HG03521 (cell line): ENCODE measurements around the gene PRRT3.

ENCODE experiments used
- ATAC-seq: cut with Tn5 transposase; IDR thresholded peaks from one replicate; pipeline ENCODE4 v1.9.1; 2021; ENCODE audit warnings: mild to moderate bottlenecking, moderate library complexity; ENCODE audit not compliant: unreplicated experiment

PRRT3 gene

DNA sequence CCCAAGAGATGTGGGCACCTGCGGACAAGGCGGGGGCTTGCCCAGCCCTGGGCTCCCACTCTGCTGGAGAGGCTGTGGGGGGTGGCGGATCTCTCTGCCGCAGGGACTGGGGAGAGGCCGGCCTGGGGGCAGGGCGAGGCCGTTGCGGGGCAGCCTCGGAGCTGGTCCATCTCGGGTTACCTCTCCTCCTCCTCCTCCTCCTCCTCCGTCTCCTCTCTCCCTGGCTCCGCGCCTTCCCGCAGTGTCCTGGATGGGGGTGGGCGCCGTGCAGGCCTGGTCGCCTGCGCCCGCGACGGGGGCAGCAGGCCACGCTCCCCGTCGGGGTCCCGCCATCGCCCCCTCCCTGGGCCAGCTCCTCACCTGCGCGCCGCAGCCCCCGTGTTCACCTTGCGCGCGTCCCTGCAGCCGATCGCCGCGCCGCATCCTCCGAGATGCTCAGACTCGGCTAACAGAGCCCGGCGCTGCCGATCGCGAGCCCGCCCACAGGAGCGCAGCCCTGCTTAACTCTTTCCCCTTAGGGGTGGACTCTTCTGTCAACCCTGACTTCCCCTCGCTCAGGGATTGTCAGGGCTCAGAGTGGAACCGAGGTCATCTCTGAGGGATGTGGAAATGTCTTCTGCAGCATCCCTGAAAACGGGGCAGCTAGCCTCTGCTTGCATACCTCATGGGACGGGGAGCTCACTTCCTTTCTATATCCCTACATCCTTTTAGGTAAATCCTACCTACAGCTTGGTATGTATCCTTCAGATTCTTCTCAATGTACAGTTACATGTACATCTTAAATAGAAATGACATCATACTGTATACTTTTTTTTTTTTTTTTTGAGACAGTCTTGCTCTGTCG lies at the start of gene PRRT3:
TSS of gene PRRT3 (minus strand) at position 447 of the 844 bp plus-strand sequence. CDS start 2,293 bp downstream, outside the sequence.
- peak; percentile 68 for ATAC-seq

DNA sequence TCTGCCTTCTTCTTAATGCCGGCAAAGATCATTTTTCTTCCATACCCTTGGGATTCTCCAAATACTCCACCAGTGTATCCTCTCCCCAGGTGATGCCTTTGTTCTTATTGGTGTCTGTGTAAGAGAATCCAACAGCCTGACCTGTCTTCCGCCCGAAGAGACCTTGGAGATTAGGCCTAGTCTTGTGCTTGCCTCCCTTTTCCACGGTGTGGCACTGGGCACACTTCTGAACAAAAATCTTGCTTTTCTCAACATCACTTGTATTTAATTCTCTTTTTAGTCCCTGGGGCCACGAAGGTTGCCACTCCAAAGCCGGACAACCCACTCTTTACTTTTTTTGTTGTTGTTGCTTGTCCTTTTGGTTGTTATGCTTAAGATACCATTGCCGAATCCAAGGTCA lies 48.5 kb upstream of the PRRT3 start:
- no peak for ATAC-seq

- ATAC-seq: no peak
Measured at GRCh38 chr3:9994086-9994844, 42.1 kb upstream of the PRRT3 start.

- ATAC-seq: peak; percentile 35
Measured at GRCh38 chr3:9986230-9986725, 34.1 kb upstream of the PRRT3 start.

DNA sequence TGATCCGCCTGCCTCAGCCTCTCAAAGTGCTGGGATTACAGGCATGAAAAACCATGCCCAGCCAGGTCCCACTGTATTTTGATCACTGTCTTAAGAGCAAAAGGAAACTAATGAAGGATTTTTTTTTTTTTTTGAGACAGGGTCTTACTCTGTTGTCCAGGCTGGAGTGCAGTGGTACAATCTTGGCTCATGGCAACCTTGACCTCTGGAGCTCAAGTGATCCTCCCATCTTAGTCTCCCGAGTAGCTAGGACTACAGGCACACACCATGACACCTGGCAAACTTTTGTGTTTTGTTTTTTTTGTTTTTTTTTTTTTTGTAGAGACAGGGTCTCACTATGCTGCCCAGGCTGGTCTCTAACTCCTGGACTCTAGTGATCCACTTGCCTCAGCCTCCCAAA lies 28.0 kb upstream of the PRRT3 start:
- no peak for ATAC-seq

GRCh38 chr3:9978710-9979305 lies 26.6 kb upstream of the PRRT3 start:
- no peak for ATAC-seq

- ATAC-seq: no peak
Measured at GRCh38 chr3:9976721-9977709, 24.8 kb upstream of the PRRT3 start.

GRCh38 chr3:9970020-9970652 lies 17.9 kb upstream of the PRRT3 start:
- no peak for ATAC-seq

- no peak for ATAC-seq
Measured at GRCh38 chr3:9969632-9970019, 17.4 kb upstream of the PRRT3 start.

- ATAC-seq: no peak
Measured at GRCh38 chr3:9966841-9967240, 14.6 kb upstream of the PRRT3 start.

- ATAC-seq: no peak
Measured at GRCh38 chr3:9965200-9965875, 13.1 kb upstream of the PRRT3 start.

GRCh38 chr3:9957214-9957613 lies 5.0 kb upstream of the PRRT3 start:
- no peak for ATAC-seq

- ATAC-seq: no peak
Measured at GRCh38 chr3:9955611-9956352, 3.6 kb upstream of the PRRT3 start.

DNA sequence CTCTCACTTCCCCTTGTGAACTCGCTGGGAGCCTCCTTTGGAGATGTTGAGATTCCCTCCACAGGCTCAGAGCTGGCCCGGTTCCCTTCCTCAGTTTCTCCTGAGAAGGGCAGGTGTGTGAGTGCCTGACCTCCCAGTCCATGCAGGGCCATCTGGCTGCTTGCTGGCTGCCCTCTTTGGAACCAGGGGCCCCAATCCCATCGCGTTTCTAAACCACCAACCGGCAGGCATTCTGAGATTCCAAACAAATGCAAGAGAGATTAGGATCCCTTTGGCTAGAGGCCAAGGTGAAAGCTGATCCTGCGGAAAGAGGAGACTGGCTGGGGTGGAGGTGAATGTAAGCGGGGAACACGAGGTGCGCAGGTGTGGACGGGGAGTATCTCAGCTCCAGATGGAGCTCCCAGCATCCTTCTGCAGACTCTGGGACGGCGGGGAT lies 2.9 kb upstream of the PRRT3 start:
- ATAC-seq: no peak

DNA sequence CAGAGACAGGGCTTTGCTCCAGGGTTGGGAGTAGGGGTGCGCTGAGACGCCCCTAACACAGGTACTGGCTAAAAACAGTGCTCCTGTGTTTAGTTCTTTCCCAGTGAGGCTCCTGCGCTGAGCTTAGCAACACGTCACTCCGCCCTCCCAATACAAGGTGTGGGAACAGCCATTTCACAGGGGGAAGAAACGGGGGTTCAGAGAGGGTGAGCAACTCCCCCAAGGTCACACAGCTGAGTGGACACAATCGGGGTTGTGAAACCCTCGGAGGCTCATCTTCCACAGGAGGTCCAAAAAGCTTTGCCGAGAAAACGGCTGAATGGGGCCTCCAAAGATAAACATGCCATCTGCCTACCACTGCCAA lies 628 bp downstream of the PRRT3 start:
- ATAC-seq: no peak

GRCh38 chr3:9951126-9951525 lies 1.1 kb downstream of the PRRT3 start:
- ATAC-seq: no peak

GRCh38 chr3:9949626-9950025 lies 2.6 kb downstream of the PRRT3 start:
- ATAC-seq: no peak

- ATAC-seq: no peak
Measured at GRCh38 chr3:9949115-9949514, 3.1 kb downstream of the PRRT3 start.

GRCh38 chr3:9948586-9948985 lies 3.6 kb downstream of the PRRT3 start:
- ATAC-seq: no peak
